Measurements from ENCODE around the gene TBX1. TPM values are rescaled to one million over a fixed set of nuclear protein-coding genes. Genes with fewer than 3 reads are reported as not detected.

The TBX1 gene
- total RNA-seq, 1 experiment from 2014 or later, result 3.9 TPM

DNA sequence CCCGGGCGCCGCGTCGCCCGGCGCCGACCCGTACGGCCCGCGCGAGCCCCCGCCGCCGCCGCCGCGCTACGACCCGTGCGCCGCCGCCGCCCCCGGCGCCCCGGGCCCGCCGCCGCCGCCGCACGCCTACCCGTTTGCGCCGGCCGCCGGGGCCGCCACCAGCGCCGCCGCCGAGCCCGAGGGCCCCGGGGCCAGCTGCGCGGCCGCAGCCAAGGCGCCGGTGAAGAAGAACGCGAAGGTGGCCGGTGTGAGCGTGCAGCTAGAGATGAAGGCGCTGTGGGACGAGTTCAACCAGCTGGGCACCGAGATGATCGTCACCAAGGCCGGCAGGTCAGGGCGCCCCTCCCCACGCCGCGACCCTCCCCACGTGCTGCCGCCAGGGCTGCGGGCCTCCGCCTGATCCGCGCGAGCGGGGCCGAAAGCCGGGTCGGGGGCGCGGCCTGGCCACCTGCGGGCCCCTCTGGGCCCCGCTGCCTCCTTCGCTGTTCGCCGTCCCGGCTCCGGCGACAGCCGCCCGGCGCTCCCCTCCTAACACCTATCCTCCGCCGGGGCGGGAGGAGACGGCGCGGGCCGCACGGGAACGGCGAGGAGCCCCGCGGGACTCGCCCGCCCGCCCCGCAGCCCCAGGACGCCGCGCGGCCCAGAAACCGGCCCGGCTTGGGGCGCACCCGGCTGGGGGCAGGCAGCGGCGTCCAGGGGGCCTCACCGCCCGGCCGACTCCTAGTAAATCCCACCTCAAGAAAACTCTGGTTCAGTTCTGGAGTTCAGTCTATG is 560 bp downstream of the TBX1 start (continued):
- TF ChIP-seq, protein P1, sequence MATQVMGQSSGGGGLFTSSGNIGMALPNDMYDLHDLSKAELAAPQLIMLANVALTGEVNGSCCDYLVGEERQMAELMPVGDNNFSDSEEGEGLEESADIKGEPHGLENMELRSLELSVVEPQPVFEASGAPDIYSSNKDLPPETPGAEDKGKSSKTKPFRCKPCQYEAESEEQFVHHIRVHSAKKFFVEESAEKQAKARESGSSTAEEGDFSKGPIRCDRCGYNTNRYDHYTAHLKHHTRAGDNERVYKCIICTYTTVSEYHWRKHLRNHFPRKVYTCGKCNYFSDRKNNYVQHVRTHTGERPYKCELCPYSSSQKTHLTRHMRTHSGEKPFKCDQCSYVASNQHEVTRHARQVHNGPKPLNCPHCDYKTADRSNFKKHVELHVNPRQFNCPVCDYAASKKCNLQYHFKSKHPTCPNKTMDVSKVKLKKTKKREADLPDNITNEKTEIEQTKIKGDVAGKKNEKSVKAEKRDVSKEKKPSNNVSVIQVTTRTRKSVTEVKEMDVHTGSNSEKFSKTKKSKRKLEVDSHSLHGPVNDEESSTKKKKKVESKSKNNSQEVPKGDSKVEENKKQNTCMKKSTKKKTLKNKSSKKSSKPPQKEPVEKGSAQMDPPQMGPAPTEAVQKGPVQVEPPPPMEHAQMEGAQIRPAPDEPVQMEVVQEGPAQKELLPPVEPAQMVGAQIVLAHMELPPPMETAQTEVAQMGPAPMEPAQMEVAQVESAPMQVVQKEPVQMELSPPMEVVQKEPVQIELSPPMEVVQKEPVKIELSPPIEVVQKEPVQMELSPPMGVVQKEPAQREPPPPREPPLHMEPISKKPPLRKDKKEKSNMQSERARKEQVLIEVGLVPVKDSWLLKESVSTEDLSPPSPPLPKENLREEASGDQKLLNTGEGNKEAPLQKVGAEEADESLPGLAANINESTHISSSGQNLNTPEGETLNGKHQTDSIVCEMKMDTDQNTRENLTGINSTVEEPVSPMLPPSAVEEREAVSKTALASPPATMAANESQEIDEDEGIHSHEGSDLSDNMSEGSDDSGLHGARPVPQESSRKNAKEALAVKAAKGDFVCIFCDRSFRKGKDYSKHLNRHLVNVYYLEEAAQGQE (IDR thresholded peaks at IDR 0.05; ENCODE audit: low read depth), result no peak
- no peak for TF ChIP-seq ZNF274 (IDR thresholded peaks at IDR 0.05; ENCODE audit: low read depth, low read length)
- TF ChIP-seq FOSL1 (IDR thresholded peaks at IDR 0.05; ENCODE audit: low read depth), result no peak
- no peak for TF ChIP-seq SP1 (IDR thresholded peaks at IDR 0.05; ENCODE audit: low read depth)
- TF ChIP-seq ELF1 (IDR thresholded peaks at IDR 0.05; ENCODE audit: borderline replicate concordance, low read depth), result no peak
- no peak for TF ChIP-seq RAD21 (IDR thresholded peaks at IDR 0.05; ENCODE audit: low read depth)

DNA sequence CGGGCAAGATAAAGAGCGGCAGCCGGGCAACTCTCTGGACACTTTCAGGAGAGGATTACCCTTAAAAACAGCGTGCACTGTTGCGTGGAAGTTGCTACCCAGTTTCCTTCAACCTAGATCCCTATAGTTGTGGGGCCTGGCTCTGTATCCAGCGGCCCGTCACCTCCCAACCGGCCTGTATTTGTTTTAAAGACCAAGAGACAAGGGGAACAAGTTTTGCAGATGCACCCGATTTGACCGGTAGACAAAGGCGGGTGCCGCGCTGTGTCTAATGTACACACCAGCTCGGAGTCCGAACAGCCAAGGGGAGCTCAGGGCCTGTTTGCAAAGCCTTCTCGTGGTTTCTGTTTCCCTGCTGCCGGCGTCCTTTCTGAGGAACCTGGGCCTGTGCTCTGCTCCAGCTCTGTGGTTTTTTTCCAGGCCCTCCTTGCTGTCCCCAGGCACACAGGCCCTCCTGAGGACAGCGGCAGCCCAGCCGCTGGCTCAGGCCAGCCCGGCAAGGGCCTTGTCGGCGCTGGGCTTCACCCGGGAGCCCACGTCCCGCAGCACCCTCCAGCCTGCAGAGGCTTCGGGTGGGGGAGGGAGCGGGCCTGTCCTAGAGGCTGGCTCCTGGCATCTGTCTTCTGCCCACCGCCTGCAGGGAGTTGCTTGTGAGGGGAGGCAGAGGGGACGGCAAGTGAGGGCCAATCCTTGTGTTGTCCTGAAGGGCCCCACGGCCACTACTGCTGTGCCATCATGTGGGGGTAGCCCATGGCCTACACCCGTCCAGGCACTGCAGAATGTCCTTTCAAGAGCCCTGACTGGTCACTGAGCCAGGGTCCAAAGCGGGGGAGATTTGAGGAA is 1.4 kb downstream of the TBX1 start:
- no peak for DNase-seq (ENCODE audit: low read depth, low spot score)
- Histone ChIP-seq H3K4me2 (ENCODE audit: low read length) (no peak overlapping the region), H3K4me1 (ENCODE audit: control insufficient read depth in 1 of 2, insufficient read depth in 2 of 2, low read length in 2 of 2) (peaks cover 9 to 16% of the 10 kb centered on the region in 2 experiments), H2AFZ (ENCODE audit: low read depth, low read length, poor library complexity, severe bottlenecking) (no peak overlapping the region), H3K9me2 (ENCODE audit: insufficient read depth) (no peaks in the 10 kb centered on the region), H4K20me1 (ENCODE audit: insufficient read depth) (no peaks in the 10 kb centered on the region), H3K4me3 (replicated peaks in 1 of 2; ENCODE audit: low read depth in 1 of 2, low read length in 2 of 2) (no peak overlapping the region), H3K36me3 (ENCODE audit: control insufficient read depth in 1 of 2, insufficient read depth in 2 of 2, low read length in 2 of 2) (no peaks in the 10 kb centered on the region), H3K9ac (ENCODE audit: low read length) (no peak overlapping the region), H3K27me3 (ENCODE audit: insufficient read depth, low read length) (no peaks in the 10 kb centered on the region), H3K9me3 (ENCODE audit: control insufficient read depth in 1 of 2, insufficient read depth in 1 of 2, low read depth in 1 of 2, low read length in 2 of 2) (no peaks in the 10 kb centered on the region), H3K27ac (ENCODE audit: low read depth, low read length) (no peak overlapping the region), H3K79me2 (ENCODE audit: insufficient read depth, low read length) (peaks cover 6% of the 10 kb centered on the region; the same call in 1 of the 2 replicates)
- TF ChIP-seq RAD21 (IDR thresholded peaks at IDR 0.05; ENCODE audit: low read depth) (no peak), ZNF274 (IDR thresholded peaks at IDR 0.05; ENCODE audit: low read depth, low read length) (no peak), POLR2AphosphoS5 (IDR thresholded peaks at IDR 0.05; ENCODE audit: low read depth, low read length) (no peak), YY1 (IDR thresholded peaks at IDR 0.05; ENCODE audit: extremely low read depth, insufficient replicate concordance, low read depth, low read length) (no peak), POLR2A (IDR thresholded peaks at IDR 0.05; ENCODE audit: borderline replicate concordance, extremely low read depth, insufficient read depth, insufficient read length) (no peak), SRF (IDR thresholded peaks at IDR 0.05; ENCODE audit: low read depth) (no peak)
- TF ChIP-seq, protein P2, sequence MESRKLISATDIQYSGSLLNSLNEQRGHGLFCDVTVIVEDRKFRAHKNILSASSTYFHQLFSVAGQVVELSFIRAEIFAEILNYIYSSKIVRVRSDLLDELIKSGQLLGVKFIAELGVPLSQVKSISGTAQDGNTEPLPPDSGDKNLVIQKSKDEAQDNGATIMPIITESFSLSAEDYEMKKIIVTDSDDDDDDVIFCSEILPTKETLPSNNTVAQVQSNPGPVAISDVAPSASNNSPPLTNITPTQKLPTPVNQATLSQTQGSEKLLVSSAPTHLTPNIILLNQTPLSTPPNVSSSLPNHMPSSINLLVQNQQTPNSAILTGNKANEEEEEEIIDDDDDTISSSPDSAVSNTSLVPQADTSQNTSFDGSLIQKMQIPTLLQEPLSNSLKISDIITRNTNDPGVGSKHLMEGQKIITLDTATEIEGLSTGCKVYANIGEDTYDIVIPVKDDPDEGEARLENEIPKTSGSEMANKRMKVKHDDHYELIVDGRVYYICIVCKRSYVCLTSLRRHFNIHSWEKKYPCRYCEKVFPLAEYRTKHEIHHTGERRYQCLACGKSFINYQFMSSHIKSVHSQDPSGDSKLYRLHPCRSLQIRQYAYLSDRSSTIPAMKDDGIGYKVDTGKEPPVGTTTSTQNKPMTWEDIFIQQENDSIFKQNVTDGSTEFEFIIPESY (IDR thresholded peaks at IDR 0.05; ENCODE audit: extremely low read depth, insufficient replicate concordance, low read length), result no peak
- TF ChIP-seq, protein P3, sequence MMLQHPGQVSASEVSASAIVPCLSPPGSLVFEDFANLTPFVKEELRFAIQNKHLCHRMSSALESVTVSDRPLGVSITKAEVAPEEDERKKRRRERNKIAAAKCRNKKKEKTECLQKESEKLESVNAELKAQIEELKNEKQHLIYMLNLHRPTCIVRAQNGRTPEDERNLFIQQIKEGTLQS (IDR thresholded peaks at IDR 0.05), result no peak
- TF ChIP-seq, protein P1 (IDR thresholded peaks at IDR 0.05; ENCODE audit: low read depth), result no peak
- ChIA-PET CTCF (no interaction called here), POLR2A (no interaction called here), RAD21 (ENCODE audit: low non-redundant PET in 1 of 2, low total read pairs in 2 of 2, uncharacterized antibody in 2 of 2, unreplicated experiment in 2 of 2) (no interaction called here)
- ATAC-seq, result no peak
- intact Hi-C loops (cut with micrococcal nuclease), result no loop called here
- BruUV-seq (replicated peaks), result no TSS peak

All from HCT116 (cell line).